ENCODE measurements around the gene EXOC3.

DNA sequence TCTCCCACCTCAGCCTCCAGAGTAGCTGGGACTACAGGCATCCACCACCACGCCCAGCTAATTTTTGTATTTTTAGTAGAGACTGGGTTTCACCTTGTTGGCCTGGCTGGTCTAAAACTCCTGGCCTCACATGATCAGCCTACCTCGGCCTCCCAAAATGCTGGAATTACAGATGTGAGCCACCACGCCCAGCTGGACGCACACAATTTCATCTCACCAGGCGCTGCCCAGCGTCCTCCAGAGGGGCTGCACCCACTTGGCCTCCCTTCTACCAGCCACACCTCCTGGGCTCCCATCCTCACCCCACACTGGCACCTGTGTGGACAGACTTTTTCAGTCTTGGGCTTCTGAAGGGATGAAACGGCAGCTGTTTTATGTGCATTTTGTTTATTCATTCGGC, 3.8 kb upstream of the EXOC3 start:
- TF ChIP-seq MXI1 (conservative IDR thresholded peaks at IDR 0.05; ENCODE audit: poor library complexity, severe bottlenecking) (no peak), POLR2AphosphoS5 (IDR thresholded peaks at IDR 0.05) (no peak), CTCF (IDR thresholded peaks at IDR 0.05; ENCODE audit: poor library complexity, severe bottlenecking) (no peak), EP300 (conservative IDR thresholded peaks at IDR 0.05; ENCODE audit: poor library complexity, severe bottlenecking) (no peak), REST (IDR thresholded peaks at IDR 0.05; ENCODE audit: borderline replicate concordance) (no peak)

Data from neural cell (in vitro differentiated cells).